Measurements from ENCODE around the gene BCL3.

The BCL3 gene

GRCh38 chr19:44744871-44745332, 3.6 kb upstream of the BCL3 start:
- H3K4me3 ChIP-seq (ENCODE audit: low read length) = no peak overlapping the region
- no peak for TF ChIP-seq ZNF274 (IDR thresholded peaks at IDR 0.05; ENCODE audit: low read depth, low read length)

GRCh38 chr19:44745341-44745831, 3.1 kb upstream of the BCL3 start:
- no peak for TF ChIP-seq ZNF274 (IDR thresholded peaks at IDR 0.05; ENCODE audit: low read depth, low read length)
- H3K4me3 ChIP-seq (ENCODE audit: low read length) = no peak overlapping the region

- TF ChIP-seq ZNF274 (IDR thresholded peaks at IDR 0.05; ENCODE audit: low read depth, low read length) = no peak
- H3K4me3 ChIP-seq (ENCODE audit: low read length) = no peak overlapping the region
Observed at GRCh38 chr19:44745887-44746600, 2.5 kb upstream of the BCL3 start.

- no peak for TF ChIP-seq ZNF274 (IDR thresholded peaks at IDR 0.05; ENCODE audit: low read depth, low read length)
- no peak overlapping the region for H3K4me3 ChIP-seq (ENCODE audit: low read length)
Observed at GRCh38 chr19:44746616-44746945, 1.9 kb upstream of the BCL3 start.

GRCh38 chr19:44746946-44747738, 1.4 kb upstream of the BCL3 start:
- H3K4me3 ChIP-seq (ENCODE audit: low read length) = peak overlapping the region; percentile 76

GRCh38 chr19:44747739-44748425, 626 bp upstream of the BCL3 start:
- H3K4me3 ChIP-seq (ENCODE audit: low read length) = peak overlapping the region; percentile 76
- no peak for TF ChIP-seq ZNF274 (IDR thresholded peaks at IDR 0.05; ENCODE audit: low read depth, low read length)

More at GRCh38 chr19:44746946-44747738, 1.4 kb upstream of the BCL3 start:
- no peak for TF ChIP-seq ZNF274 (IDR thresholded peaks at IDR 0.05; ENCODE audit: low read depth, low read length)

GRCh38 chr19:44749292-44749691, 784 bp downstream of the BCL3 start:
- H3K4me3 ChIP-seq (ENCODE audit: low read length) = peak overlapping the region; percentile 89
- no peak for TF ChIP-seq ZNF274 (IDR thresholded peaks at IDR 0.05; ENCODE audit: low read depth, low read length)

GRCh38 chr19:44749994-44750393, 1.5 kb downstream of the BCL3 start:
- no peak for TF ChIP-seq ZNF274 (IDR thresholded peaks at IDR 0.05; ENCODE audit: low read depth, low read length)
- H3K4me3 ChIP-seq (ENCODE audit: low read length) = peak overlapping the region; percentile 89; the same call in 1 of the 2 replicates

GRCh38 chr19:44752123-44752815, 3.8 kb downstream of the BCL3 start:
- no peak for TF ChIP-seq ZNF274 (IDR thresholded peaks at IDR 0.05; ENCODE audit: low read depth, low read length)
- H3K4me3 ChIP-seq (ENCODE audit: low read length) = peak overlapping the region; percentile 39; the same call in 1 of the 2 replicates

GRCh38 chr19:44752816-44753625, 4.5 kb downstream of the BCL3 start:
- peak overlapping the region; percentile 39; the same call in 1 of the 2 replicates for H3K4me3 ChIP-seq (ENCODE audit: low read length)
- TF ChIP-seq ZNF274 (IDR thresholded peaks at IDR 0.05; ENCODE audit: low read depth, low read length) = no peak

- TF ChIP-seq ZNF274 (IDR thresholded peaks at IDR 0.05; ENCODE audit: low read depth, low read length) = no peak
- H3K4me3 ChIP-seq (ENCODE audit: low read length) = peak overlapping the region; percentile 74
Observed at GRCh38 chr19:44753626-44753931, 5.1 kb downstream of the BCL3 start.

- peak overlapping the region; percentile 74 for H3K4me3 ChIP-seq (ENCODE audit: low read length)
- TF ChIP-seq ZNF274 (IDR thresholded peaks at IDR 0.05; ENCODE audit: low read depth, low read length) = no peak
Observed at GRCh38 chr19:44753932-44754749, 5.6 kb downstream of the BCL3 start.

Measured in GM08714 (cell line).